GM12878 (cell line): Measurements from ENCODE around the gene FGF14. TPM values are rescaled to one million over a fixed set of nuclear protein-coding genes. Genes with fewer than 3 reads are reported as not detected.

Source experiments
- ATAC-seq: fragments of 200-7000 bp; cut with Tn5 transposase; 3 replicates; pipeline ENCODE4 v1.9.1; 2020; ENCODE audit warnings: mild to moderate bottlenecking, moderate library complexity
- BruUV-seq: library from RNA; stranded (reverse); fragments of 400-500 nt; replicated peaks from 2 replicates; lab custom pipeline; 2021; lab: Mats Ljungman, UMichigan
- CTCF ChIA-PET: fragments of 300-600 bp; sonication (Branson Sonifier 250); formaldehyde crosslinking; extraction: SDS; loops from one replicate; lab custom pipeline; 2021; ENCODE audit warnings: inconsistent platforms; lab: Yijun Ruan, JAX
- POLR2A ChIA-PET: fragments of 350-600 bp; formaldehyde crosslinking; extraction: SDS; loops from one replicate; lab custom pipeline; 2021; ENCODE audit warnings: inconsistent platforms; lab: Charles Lee
- RAD21 ChIA-PET: fragments of 300-600 bp; sonication (Branson Sonifier 250); formaldehyde crosslinking; loops from one replicate; lab custom pipeline; 2023; ENCODE audit warnings: antibody characterized with exemption; ENCODE audit not compliant: unreplicated experiment; lab: Charles Lee
- SMC1A ChIA-PET: fragments of 300-600 bp; sonication (Branson Sonifier 250); formaldehyde crosslinking; loops from one replicate; lab custom pipeline; 2023; ENCODE audit not compliant: unreplicated experiment, uncharacterized antibody; lab: Charles Lee
- DNase-seq: peaks from one replicate; pipeline ENCODE4 v3.0.0-alpha.2; 2011; ENCODE audit warnings: low read depth, low spot score
- FAIRE-seq: peaks from 3 replicates; lab custom pipeline; 2011; peaks lifted over from hg19 to GRCh38; lab: Jason Lieb, UNC
- H2AFZ ChIP-seq: 2 replicates; pipeline ENCODE4 v1.6.0; 2011; ENCODE audit warnings: low read depth, low read length, control low read depth; ENCODE audit not compliant: control insufficient read depth
- H3K27ac ChIP-seq: 2 replicates; pipeline ENCODE4 v1.5.1; 2011; ENCODE audit warnings: control low read depth; ENCODE audit not compliant: control insufficient read depth, insufficient read depth
- H3K27me3 ChIP-seq, 2 experiments: replicated peaks in 1 of 2; 2 replicates each; pipeline versions ENCODE4 v1.6.0 to v1.6.1; 2011; ENCODE audit warnings: low read length in 1 of 2; ENCODE audit not compliant: control insufficient read depth in 2 of 2, insufficient read depth in 2 of 2
- H3K36me3 ChIP-seq, 2 experiments: 2 replicates each; pipeline ENCODE4 v1.5.1; 2011; ENCODE audit warnings: low read length in 1 of 2; ENCODE audit not compliant: control insufficient read depth in 2 of 2, insufficient read depth in 2 of 2
- H3K4me1 ChIP-seq: 2 replicates; pipeline ENCODE4 v1.6.1; 2011; ENCODE audit warnings: mild to moderate bottlenecking, low read length, moderate library complexity, mixed read lengths; ENCODE audit not compliant: control insufficient read depth, insufficient read depth
- H3K4me2 ChIP-seq: 2 replicates; pipeline ENCODE4 v1.6.0; 2011; ENCODE audit warnings: control low read depth; ENCODE audit not compliant: control insufficient read depth, insufficient read depth
- H3K4me3 ChIP-seq: fragments of 200-600 bp; sonication (generic); 2 replicates; pipeline ENCODE4 v1.5.1; 2016
- H3K79me2 ChIP-seq: 2 replicates; pipeline ENCODE4 v1.6.0; 2011; ENCODE audit warnings: low read length; ENCODE audit not compliant: control insufficient read depth, insufficient read depth
- H3K9ac ChIP-seq: 2 replicates; pipeline ENCODE4 v1.8.0; 2011; ENCODE audit warnings: low read length, control low read depth, mixed read lengths; ENCODE audit not compliant: control insufficient read depth, insufficient read depth
- H3K9me3 ChIP-seq: replicated peaks from 3 replicates; pipeline ENCODE4 v1.5.1; 2011; ENCODE audit warnings: mild to moderate bottlenecking, low read length; ENCODE audit not compliant: control insufficient read depth, insufficient read depth
- H4K20me1 ChIP-seq: 2 replicates; pipeline ENCODE4 v1.6.0; 2011; ENCODE audit not compliant: control insufficient read depth, insufficient read depth
- CBX3 ChIP-seq: fragments of 200-600 bp; sonication (generic); IDR thresholded peaks from 2 replicates; pipeline ENCODE4 v1.6.1; 2016; ENCODE audit warnings: low read depth, borderline replicate concordance
- LARP7 ChIP-seq: fragments of 450-650 bp; IDR thresholded peaks from 2 replicates; pipeline ENCODE4 v1.6.1; 2017; ENCODE audit warnings: mild to moderate bottlenecking
- MAX ChIP-seq: IDR thresholded peaks from 2 replicates; pipeline ENCODE4 v1.6.1; 2012; ENCODE audit warnings: low read depth, low read length, improper control_type of control experiment
- MYB ChIP-seq: fragments of 150-350 bp; IDR thresholded peaks from 2 replicates; pipeline ENCODE4 v1.6.1; 2014; ENCODE audit warnings: mild to moderate bottlenecking, low read depth, low read length, borderline replicate concordance
- PKNOX1 ChIP-seq: fragments of 450-650 bp; IDR thresholded peaks from 2 replicates; pipeline ENCODE4 v1.6.1; 2016; ENCODE audit warnings: mild to moderate bottlenecking
- RAD21 ChIP-seq: IDR thresholded peaks from 2 replicates; pipeline ENCODE4 v1.6.1; 2011; ENCODE audit warnings: mild to moderate bottlenecking, low read depth, low read length, moderate library complexity; ENCODE audit not compliant: insufficient read depth
- SIX5 ChIP-seq: IDR thresholded peaks from 2 replicates; pipeline ENCODE4 v1.6.1; 2011; ENCODE audit warnings: mild to moderate bottlenecking, low read depth, low read length, moderate library complexity; ENCODE audit not compliant: severe bottlenecking
- YBX1 ChIP-seq: fragments of 450-650 bp; IDR thresholded peaks from 2 replicates; pipeline ENCODE4 v1.6.1; 2016; ENCODE audit warnings: antibody characterized with exemption
- WGBS: methylation state at CpG from one replicate; pipeline ENCODE4 v1.1.6; 2016; ENCODE audit warnings: low lambda C conversion rate; ENCODE audit not compliant: insufficient replicate concordance, insufficient coverage; ENCODE audit errors: missing lambda C conversion rate; 5-methylcytosine and 5-hydroxymethylcytosine counted together
- in situ Hi-C: fragments of 300-500 bp; cut with MboI; formaldehyde crosslinking; loops from 9 replicates; pipeline ENCODE4 v1.14.3; 2018; ENCODE audit warnings: mixed read lengths
- intact Hi-C: fragments of 100-400 bp; cut with micrococcal nuclease; formaldehyde crosslinking; loops from one replicate; pipeline ENCODE4 v1.14.2; 2022; ENCODE audit not compliant: unreplicated experiment
- polyA plus RNA-seq, 11 experiments: library from polyadenylated mRNA; depleted of rRNA in 4 of 11; unstranded in 6 of 11; stranded (reverse) in 5 of 11; fragments of >200 nt; fragmentation: Nextera tagmentation in 4 of 11; fragmentation: Illumina TruSeq in 1 of 11; extraction: Ambion mirVana in 4 of 11; extraction: Trizol in 1 of 11; gene quantifications; 1 replicate in 1 of 11; 2 replicates in 10 of 11; pipeline versions ENCODE4 v1.2.1 to v1.2.3, GENCODE V29; 2011 to 2016; ENCODE audit warnings: inconsistent platforms in 2 of 11, missing spikeins in 2 of 11, low read depth in 1 of 11
- total RNA-seq, 4 experiments: library from RNA; depleted of rRNA in 3 of 4; stranded (reverse); fragments of >200 nt in 3 of 4; fragmentation: Illumina TruSeq in 1 of 4; extraction: Trizol in 1 of 4; gene quantifications; 2 replicates each; pipeline versions ENCODE4 v1.2.1 to v1.2.3, GENCODE V29; 2013 to 2021

The FGF14 gene
- total and polyA plus RNA-seq, 10 of the 15 experiments (the other 5 are each of a cell fraction or from before 2014, with no cell fraction given): under 0.01 to 0.44 (median 0.04) TPM

GRCh38 chr13:101673360-101674105 lies 728.3 kb downstream of the FGF14 start:
- Histone ChIP-seq H2AFZ (no peak overlapping the region), H3K9ac (no peak overlapping the region), H3K27ac (no peak overlapping the region)
- in situ Hi-C loops (no loop called here), intact Hi-C loops (no loop called here)
- CTCF ChIA-PET: no interaction called here
- RAD21 ChIA-PET: no interaction called here
- POLR2A ChIA-PET: no interaction called here
- FAIRE-seq: no peak
- no peak for TF ChIP-seq YBX1
- TF ChIP-seq CBX3: no peak
- no peak for TF ChIP-seq PKNOX1
- no peak for TF ChIP-seq MYB
- TF ChIP-seq RAD21: no peak
- no peak for TF ChIP-seq SIX5
- TF ChIP-seq MAX: no peak
- TF ChIP-seq LARP7: no peak
- TF ChIP-seq, all 136 proteins: peak for 0
- Histone ChIP-seq H4K20me1 (no peaks in the 10 kb centered on the region), H3K36me3 (no peaks in the 10 kb centered on the region), H3K4me1 (no peaks in the 10 kb centered on the region), H3K79me2 (no peaks in the 10 kb centered on the region), H3K4me3 (no peak overlapping the region), H3K27me3 (no peaks in the 10 kb centered on the region), H3K4me2 (no peak overlapping the region), H3K9me3 (no peaks in the 10 kb centered on the region)
- ATAC-seq: no peak
- WGBS: 11% methylated on average over 4 of the region's 4 CpGs
- SMC1A ChIA-PET: no interaction called here
- DNase-seq: no peak
- no TSS peak for BruUV-seq
